ENCODE data around the gene SPATA17. TPM values are rescaled to one million over a fixed set of nuclear protein-coding genes. Genes with fewer than 3 reads are reported as not detected.

SPATA17 gene
- total and polyA plus RNA-seq, 2 of the 13 experiments (the other 11 are each of a cell fraction or from before 2014, with no cell fraction given) = 0.48 to 1.7 TPM

DNA sequence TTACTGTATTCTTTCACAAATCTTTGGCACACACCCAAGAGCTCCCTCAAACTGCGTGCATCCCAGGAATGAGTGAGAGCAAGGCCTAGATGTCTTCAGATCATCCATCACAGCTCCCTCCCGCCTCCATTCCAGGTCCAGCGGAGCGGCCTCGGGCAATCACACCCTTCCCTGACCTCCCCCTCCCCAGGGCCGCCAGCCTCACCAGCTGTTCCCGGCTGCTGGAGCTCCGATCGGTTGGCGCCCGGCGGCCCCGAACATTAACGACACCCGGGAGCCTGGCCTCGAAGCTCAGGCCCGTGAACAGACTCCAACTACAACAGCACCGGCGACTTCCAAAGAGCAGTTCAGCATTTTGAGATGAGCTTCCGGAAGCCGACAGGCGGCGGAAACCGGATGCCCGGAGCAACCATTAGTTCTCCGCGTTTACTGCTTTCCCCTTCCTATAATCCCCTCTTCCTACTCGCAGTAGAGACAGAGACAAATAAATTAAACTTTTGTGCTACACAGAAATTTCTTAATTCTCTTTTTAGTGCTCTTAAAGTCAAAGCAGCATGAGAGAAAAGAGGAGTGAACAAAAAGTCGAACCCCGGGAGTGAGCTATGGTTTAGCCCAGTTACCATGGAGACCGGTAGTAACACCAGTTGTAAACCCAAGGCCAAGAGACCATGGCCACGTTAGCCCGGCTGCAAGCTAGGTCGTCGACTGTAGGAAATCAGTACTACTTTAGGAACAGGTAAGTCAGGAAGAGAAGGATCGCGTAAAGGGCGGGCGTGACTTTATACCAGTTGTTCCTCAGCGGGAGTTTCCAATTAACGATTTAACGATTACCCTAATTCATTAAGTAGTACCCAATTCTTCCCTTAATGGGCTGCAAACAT is at the start of gene SPATA17, which contains the start of gene GPATCH2 (continued):
- TF ChIP-seq ZNF280D (CRISPR knock-in tag; IDR thresholded peaks at IDR 0.05) = 0 out of 2 replicates have a peak, but pooled peaks have one; percentile 38
- TF ChIP-seq NCOA2 (CRISPR knock-in tag; IDR thresholded peaks at IDR 0.05) = no peak; the same call in 1 of the 2 replicates
- no peak for TF ChIP-seq GMEB2 (CRISPR knock-in tag; IDR thresholded peaks at IDR 0.05; ENCODE audit: low read depth)
- TF ChIP-seq CAMTA2 (CRISPR knock-in tag; IDR thresholded peaks at IDR 0.05; ENCODE audit: borderline replicate concordance) = 0 out of 2 replicates have a peak, but pooled peaks have one; percentile 51
- TF ChIP-seq ZFP36L2 (CRISPR knock-in tag; IDR thresholded peaks at IDR 0.05) = no peak
- TF ChIP-seq ZSCAN21 (CRISPR knock-in tag; IDR thresholded peaks at IDR 0.05; ENCODE audit: borderline replicate concordance) = peak; percentile 62; the same call in 1 of the 2 replicates
- TF ChIP-seq POGK (CRISPR knock-in tag; conservative IDR thresholded peaks at IDR 0.05) = peak; percentile 54; the same call in 1 of the 2 replicates
- TF ChIP-seq ZNF788 (CRISPR knock-in tag; IDR thresholded peaks at IDR 0.05; ENCODE audit: borderline replicate concordance) = no peak
- TF ChIP-seq, protein P1, sequence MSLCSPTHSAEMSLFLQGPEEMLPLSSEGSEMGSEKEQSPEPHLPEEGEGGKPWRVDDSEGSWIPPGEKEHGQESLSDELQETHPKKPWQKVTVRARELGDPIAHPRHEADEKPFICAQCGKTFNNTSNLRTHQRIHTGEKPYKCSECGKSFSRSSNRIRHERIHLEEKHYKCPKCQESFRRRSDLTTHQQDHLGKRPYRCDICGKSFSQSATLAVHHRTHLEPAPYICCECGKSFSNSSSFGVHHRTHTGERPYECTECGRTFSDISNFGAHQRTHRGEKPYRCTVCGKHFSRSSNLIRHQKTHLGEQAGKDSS (CRISPR knock-in tag; IDR thresholded peaks at IDR 0.05; ENCODE audit: borderline replicate concordance, low read depth) = 0 out of 2 replicates have a peak, but pooled peaks have one; percentile 60
- TF ChIP-seq NPAS2 (CRISPR knock-in tag; IDR thresholded peaks at IDR 0.05; ENCODE audit: borderline replicate concordance) = no peak
- no peak for TF ChIP-seq EEA1 (CRISPR knock-in tag; IDR thresholded peaks at IDR 0.05; ENCODE audit: borderline replicate concordance)
- no peak for TF ChIP-seq ZNF816 (CRISPR knock-in tag; IDR thresholded peaks at IDR 0.05; ENCODE audit: borderline replicate concordance)
- TF ChIP-seq SOX13 (IDR thresholded peaks at IDR 0.05) = no peak
- TF ChIP-seq SOX13 (CRISPR knock-in tag; conservative IDR thresholded peaks at IDR 0.05 in 1 of 2, IDR thresholded peaks at IDR 0.05 in 1 of 2) = peak in 1 of 2 experiments; percentile 12; a peak in 1 of 4 replicates
- no peak for TF ChIP-seq SETDB1 (CRISPR knock-in tag; IDR thresholded peaks at IDR 0.05; ENCODE audit: borderline replicate concordance)
- TF ChIP-seq HOXA7 (CRISPR knock-in tag; IDR thresholded peaks at IDR 0.05) = no peak
- no peak for TF ChIP-seq GPN1 (CRISPR knock-in tag; IDR thresholded peaks at IDR 0.05; ENCODE audit: borderline replicate concordance)
- TF ChIP-seq KLF15 (CRISPR knock-in tag; IDR thresholded peaks at IDR 0.05; ENCODE audit: borderline replicate concordance) = peak; percentile 84; the same call in 1 of the 2 replicates
- TF ChIP-seq ZNF781 (CRISPR knock-in tag; IDR thresholded peaks at IDR 0.05; ENCODE audit: borderline replicate concordance, not compliant biosample characterization) = peak; percentile 51
- no peak for TF ChIP-seq U2AF1 (optimal IDR thresholded peaks at IDR 0.05; ENCODE audit: low read depth, low read length)

Measured in HepG2 (cell line).